KMS-11 (cell line): ENCODE results near the gene CSF2.
A peak's percentile ranks its signal among the peaks of the same experiment; 100 is the strongest.
"Not testable (repeated sequence)": the region's sequence is repeated elsewhere in the genome, so short reads cannot be mapped to it uniquely, and the experiment has no call there.

Experiments used
- H2AFZ ChIP-seq: fragments of 200-600 bp; sonication (generic); 2 replicates; pipeline ENCODE4 v1.6.1; 2016; ENCODE audit warnings: antibody characterized with exemption, mixed run types, low read depth
- H3K27ac ChIP-seq: fragments of 200-600 bp; sonication (generic); 2 replicates; pipeline ENCODE4 v1.6.1; 2016; ENCODE audit warnings: mild to moderate bottlenecking, mixed run types
- H3K27me3 ChIP-seq: fragments of 200-600 bp; sonication (generic); 2 replicates; pipeline ENCODE4 v1.6.1; 2017; ENCODE audit warnings: mild to moderate bottlenecking, low read depth, mixed run types, moderate library complexity; ENCODE audit not compliant: insufficient read depth
- H3K36me3 ChIP-seq: fragments of 200-600 bp; sonication (generic); 2 replicates; pipeline ENCODE4 v1.6.1; 2017; ENCODE audit warnings: mild to moderate bottlenecking, mixed run types; ENCODE audit not compliant: insufficient read depth
- H3K4me1 ChIP-seq: fragments of 200-600 bp; sonication (generic); 2 replicates; pipeline ENCODE4 v1.6.1; 2016; ENCODE audit warnings: mild to moderate bottlenecking, low read depth, mixed run types; ENCODE audit not compliant: poor library complexity, severe bottlenecking
- H3K4me2 ChIP-seq: fragments of 200-600 bp; sonication (generic); 2 replicates; pipeline ENCODE4 v1.7.0; 2016; ENCODE audit warnings: mild to moderate bottlenecking, mixed run types
- H3K4me3 ChIP-seq: fragments of 200-600 bp; sonication (generic); IDR thresholded peaks from 2 replicates; pipeline ENCODE4 v1.6.1; 2017; ENCODE audit warnings: low read depth, low read length, mixed read lengths; ENCODE audit not compliant: insufficient read depth
- H3K79me2 ChIP-seq: fragments of 200-600 bp; sonication (generic); 2 replicates; pipeline ENCODE4 v1.6.1; 2016; ENCODE audit warnings: low read depth, mixed run types; ENCODE audit not compliant: insufficient read depth
- H3K9ac ChIP-seq: fragments of 200-600 bp; sonication (generic); 2 replicates; pipeline ENCODE4 v1.6.1; 2016; ENCODE audit warnings: mild to moderate bottlenecking, mixed run types
- H4K20me1 ChIP-seq: fragments of 200-600 bp; sonication (generic); 2 replicates; pipeline ENCODE4 v1.6.1; 2016; ENCODE audit warnings: mild to moderate bottlenecking, mixed run types; ENCODE audit not compliant: insufficient read depth
- TF ChIP-seq, protein P1 (sequence below): fragments of 200-600 bp; sonication (generic); conservative IDR thresholded peaks from 2 replicates; pipeline ENCODE4 v1.6.1; 2017; ENCODE audit warnings: low read depth, mild to moderate bottlenecking, antibody characterized with exemption, low read length, moderate library complexity, mixed read lengths

Gene CSF2

DNA sequence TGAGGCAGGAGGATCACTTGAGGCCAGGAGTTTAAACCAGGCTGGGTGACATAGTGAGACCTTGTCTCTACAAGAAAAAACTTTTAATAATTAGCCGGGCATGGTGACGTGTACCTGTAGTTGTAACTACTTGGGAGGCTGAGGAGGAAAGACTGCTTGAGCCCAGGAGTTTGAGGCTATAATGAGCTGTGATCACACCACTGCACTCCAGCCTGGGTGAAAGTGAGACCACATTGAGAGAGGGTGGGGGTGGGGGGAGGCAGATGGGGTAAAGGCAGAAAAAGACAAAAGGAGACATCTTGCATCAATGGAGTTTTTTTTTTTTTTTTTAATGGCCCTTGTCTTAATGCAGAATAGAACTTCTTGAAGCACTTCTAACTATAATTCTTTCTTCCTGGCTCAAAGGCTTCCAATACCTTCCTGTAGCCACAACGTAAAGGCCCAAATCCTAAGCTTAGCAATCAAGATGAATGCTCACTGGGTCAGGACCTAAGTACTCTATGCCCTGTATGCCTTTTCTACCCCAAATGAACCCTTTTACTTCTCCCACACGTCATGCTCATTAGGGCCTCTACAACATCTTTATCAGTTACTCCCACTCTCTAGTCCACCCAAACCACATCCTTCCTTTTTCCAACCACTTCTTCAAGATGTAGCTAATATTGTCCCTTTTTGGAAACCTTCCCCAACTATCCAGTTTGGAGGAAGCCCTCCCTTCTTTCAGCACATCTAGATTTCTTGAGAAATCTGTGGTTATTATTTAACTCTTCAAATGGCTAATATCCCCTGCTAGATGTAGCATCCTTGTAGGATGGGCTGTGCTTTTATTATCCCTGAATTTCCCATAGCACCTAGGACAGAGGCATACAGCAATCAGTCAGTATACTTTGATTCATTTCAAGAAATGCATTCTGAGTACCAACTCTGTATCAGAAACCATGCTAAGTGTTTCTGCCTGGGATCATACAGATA is 40.8 kb downstream of the CSF2 start:
- H3K4me1 ChIP-seq: peaks cover 54% of the 10 kb centered on the region
- H3K79me2 ChIP-seq: no peaks in the 10 kb centered on the region
- TF ChIP-seq, protein P1, sequence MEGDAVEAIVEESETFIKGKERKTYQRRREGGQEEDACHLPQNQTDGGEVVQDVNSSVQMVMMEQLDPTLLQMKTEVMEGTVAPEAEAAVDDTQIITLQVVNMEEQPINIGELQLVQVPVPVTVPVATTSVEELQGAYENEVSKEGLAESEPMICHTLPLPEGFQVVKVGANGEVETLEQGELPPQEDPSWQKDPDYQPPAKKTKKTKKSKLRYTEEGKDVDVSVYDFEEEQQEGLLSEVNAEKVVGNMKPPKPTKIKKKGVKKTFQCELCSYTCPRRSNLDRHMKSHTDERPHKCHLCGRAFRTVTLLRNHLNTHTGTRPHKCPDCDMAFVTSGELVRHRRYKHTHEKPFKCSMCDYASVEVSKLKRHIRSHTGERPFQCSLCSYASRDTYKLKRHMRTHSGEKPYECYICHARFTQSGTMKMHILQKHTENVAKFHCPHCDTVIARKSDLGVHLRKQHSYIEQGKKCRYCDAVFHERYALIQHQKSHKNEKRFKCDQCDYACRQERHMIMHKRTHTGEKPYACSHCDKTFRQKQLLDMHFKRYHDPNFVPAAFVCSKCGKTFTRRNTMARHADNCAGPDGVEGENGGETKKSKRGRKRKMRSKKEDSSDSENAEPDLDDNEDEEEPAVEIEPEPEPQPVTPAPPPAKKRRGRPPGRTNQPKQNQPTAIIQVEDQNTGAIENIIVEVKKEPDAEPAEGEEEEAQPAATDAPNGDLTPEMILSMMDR: no peak
- no peak overlapping the region for H3K4me3 ChIP-seq
- H4K20me1 ChIP-seq: no peaks in the 10 kb centered on the region
- H3K27me3 ChIP-seq: no peaks in the 10 kb centered on the region
- no peak overlapping the region for H3K4me2 ChIP-seq
- no peak overlapping the region for H3K27ac ChIP-seq
- H2AFZ ChIP-seq: no peak overlapping the region
- H3K9ac ChIP-seq: no peak overlapping the region
- H3K36me3 ChIP-seq: no peaks in the 10 kb centered on the region

DNA sequence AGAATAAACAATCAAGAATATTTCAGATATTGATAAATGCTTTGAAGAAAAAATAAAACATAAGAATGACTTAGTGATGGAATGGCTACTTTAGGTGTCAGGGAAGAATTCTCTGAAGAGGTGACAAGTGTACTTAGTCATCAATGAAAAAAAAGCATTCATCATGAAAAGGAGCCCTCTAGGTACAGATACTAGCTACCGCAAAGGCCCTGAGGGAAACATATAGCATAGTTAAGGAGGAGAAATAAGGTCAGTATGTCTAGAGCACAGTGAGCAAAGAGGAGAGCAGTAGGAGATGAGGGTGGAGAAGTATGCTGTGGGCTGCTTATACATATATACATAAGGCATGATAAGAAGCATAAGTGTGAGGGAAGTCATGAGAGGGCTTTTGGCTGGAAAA is 41.8 kb downstream of the CSF2 start:
- Histone ChIP-seq H2AFZ (no peak overlapping the region), H3K4me3 (no peak overlapping the region), H4K20me1 (no peaks in the 10 kb centered on the region), H3K4me2 (no peak overlapping the region), H3K9ac (no peak overlapping the region), H3K27me3 (no peaks in the 10 kb centered on the region), H3K36me3 (no peaks in the 10 kb centered on the region), H3K27ac (no peak overlapping the region), H3K4me1 (peaks cover 54% of the 10 kb centered on the region), H3K79me2 (no peaks in the 10 kb centered on the region)
- TF ChIP-seq, protein P1: no peak

DNA sequence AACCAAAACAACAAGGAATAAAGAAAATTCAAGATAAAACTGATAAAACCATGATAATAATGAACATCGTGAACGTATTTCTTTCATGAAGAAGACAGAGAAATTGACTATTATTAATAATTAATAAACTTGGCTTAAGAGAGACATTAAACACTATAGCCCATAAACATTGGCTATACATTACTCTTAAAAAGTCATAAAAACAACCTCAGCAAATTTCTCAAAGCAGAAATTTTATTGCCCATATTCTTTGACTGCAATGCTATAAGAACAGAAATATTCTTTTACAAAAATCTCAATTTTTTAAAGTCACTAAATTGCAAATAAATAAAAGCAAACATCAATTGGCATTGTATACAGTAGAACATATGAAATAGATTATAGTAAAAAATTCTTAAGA is 42.5 kb downstream of the CSF2 start:
- Histone ChIP-seq H4K20me1 (no peaks in the 10 kb centered on the region), H3K4me3 (no peak overlapping the region), H3K36me3 (no peaks in the 10 kb centered on the region), H2AFZ (no peak overlapping the region), H3K27me3 (no peaks in the 10 kb centered on the region), H3K9ac (no peak overlapping the region), H3K79me2 (no peaks in the 10 kb centered on the region), H3K4me1 (peaks cover 53% of the 10 kb centered on the region), H3K27ac (peak overlapping the region; percentile 56; the same call in 1 of the 2 replicates), H3K4me2 (peak overlapping the region; percentile 57; the same call in 1 of the 2 replicates)
- TF ChIP-seq, protein P1: no peak

DNA sequence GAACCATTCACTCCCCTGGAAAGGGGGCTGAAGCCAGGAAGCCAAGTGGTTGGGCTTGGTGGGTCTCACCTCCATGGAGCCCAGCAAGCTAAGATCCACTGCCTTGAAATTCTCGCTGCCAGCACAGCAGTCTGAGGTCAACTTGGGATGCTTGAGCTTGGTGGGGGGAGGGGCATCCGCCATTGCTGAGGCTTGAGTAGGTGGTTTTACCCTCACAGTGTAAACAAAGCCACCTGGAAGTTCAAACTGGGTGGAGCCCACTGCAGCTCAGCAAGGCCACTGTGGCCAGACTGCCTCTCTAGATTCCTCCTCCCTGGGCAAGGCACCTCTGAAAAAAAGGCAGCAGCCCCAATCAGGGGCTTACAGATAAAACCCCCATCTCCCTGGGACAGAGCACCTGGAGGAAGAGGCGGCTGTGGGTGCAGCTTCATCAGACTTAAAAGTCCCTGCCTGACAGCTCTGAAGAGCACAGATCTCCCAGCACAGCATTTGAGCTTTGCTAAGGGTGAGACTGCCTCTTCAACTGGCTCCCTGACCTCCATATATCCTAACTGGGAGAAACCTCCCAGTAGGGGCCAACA is 43.4 kb downstream of the CSF2 start:
- H3K79me2 ChIP-seq, H3K36me3 ChIP-seq, H3K27me3 ChIP-seq, H3K4me3 ChIP-seq, H4K20me1 ChIP-seq: not testable (repeated sequence)
- peak overlapping the region; percentile 56 for H3K27ac ChIP-seq
- H2AFZ ChIP-seq: peak overlapping the region; percentile 77
- peak overlapping the region; percentile 13; the same call in 1 of the 2 replicates for H3K9ac ChIP-seq
- H3K4me1 ChIP-seq: peaks cover 49% of the 10 kb centered on the region
- peak overlapping the region; percentile 57 for H3K4me2 ChIP-seq

DNA sequence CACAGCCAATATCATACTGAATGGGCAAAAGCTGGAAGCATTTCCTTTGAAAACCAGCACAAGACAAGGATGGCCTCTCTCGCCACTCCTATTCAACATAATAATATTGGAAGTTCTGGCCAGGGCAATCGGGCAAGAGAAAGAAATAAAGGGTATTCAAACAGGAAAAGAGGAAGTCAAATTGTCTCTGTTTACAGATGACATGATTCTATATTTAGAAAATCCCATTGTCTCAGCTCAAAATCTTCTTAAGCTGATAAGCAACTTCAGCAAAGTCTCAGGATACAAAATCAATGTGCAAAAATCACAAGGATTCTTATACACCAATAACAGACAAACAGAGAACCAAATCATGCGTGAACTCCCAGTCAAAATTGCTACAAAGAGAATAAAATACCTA is 47.1 kb downstream of the CSF2 start:
- H3K4me3 ChIP-seq: not testable (repeated sequence)

DNA sequence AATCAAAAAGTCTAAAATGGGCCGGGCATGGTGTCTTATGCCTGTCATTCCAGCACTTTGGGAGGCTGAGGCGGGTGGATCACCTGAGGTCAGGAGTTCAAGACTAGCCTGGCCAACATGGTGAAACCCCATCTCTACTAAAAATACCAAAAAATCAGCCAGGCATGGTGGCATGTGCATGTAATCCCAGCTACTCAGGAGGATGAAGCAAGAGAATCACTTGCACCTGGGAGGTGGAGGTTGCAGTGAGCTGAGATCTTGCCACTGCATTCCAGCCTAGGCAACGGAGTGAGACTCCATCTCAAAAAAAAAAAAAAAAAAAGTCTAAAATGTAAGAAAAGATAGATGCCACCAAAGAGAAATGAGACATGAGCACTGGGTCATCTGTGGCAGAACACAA is 49.4 kb downstream of the CSF2 start:
- H3K4me3 ChIP-seq, H4K20me1 ChIP-seq, H3K79me2 ChIP-seq, H3K27ac ChIP-seq, H2AFZ ChIP-seq, H3K36me3 ChIP-seq, H3K9ac ChIP-seq, H3K4me2 ChIP-seq, H3K27me3 ChIP-seq: not testable (repeated sequence)
- H3K4me1 ChIP-seq: peaks cover 14% of the 10 kb centered on the region

More for the DNA sequence above, 47.1 kb downstream of the CSF2 start:
- H3K27me3 ChIP-seq, H3K27ac ChIP-seq, H3K79me2 ChIP-seq, H3K36me3 ChIP-seq, H2AFZ ChIP-seq, H4K20me1 ChIP-seq, H3K9ac ChIP-seq, H3K4me2 ChIP-seq: not testable (repeated sequence)
- H3K4me1 ChIP-seq: peaks cover 36% of the 10 kb centered on the region

DNA sequence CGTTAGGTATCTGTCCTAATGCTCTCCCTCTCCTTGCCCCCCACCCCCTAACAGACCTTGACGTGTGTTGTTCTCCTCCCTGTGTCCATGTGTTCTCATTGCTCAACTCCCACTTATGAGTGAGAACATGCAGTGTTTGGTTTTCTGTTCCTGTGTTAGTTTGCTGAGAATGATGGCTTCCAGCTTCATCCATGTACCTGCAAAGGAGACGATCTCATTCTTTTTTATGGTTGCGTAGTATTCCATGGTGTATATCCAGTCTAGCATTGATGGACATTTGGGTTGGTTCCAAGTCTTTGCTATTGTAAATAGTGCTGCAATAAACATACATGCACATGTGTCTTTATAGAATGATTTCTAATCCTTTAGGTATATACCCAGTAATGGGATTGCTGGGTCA is 50.0 kb downstream of the CSF2 start:
- H3K36me3 ChIP-seq, H3K4me3 ChIP-seq, H3K4me2 ChIP-seq, H2AFZ ChIP-seq, H4K20me1 ChIP-seq, H3K27ac ChIP-seq, H3K9ac ChIP-seq, H3K79me2 ChIP-seq, H3K4me1 ChIP-seq, H3K27me3 ChIP-seq: not testable (repeated sequence)
